H9 (cell line): ENCODE results near the gene MTF1. TPM values are rescaled to one million over a fixed set of nuclear protein-coding genes. Genes with fewer than 3 reads are reported as not detected.

Experiments used
- DNase-seq: peaks from one replicate; pipeline ENCODE4 v3.0.0-alpha.2; 2017
- H2AFZ ChIP-seq: one replicate; pipeline ENCODE4 v1.6.1; 2013; ENCODE audit warnings: mild to moderate bottlenecking, low read length, control low read depth, moderate library complexity
- H2AK5ac ChIP-seq: 2 replicates; pipeline ENCODE4 v1.6.1; 2013; ENCODE audit warnings: low read length, control low read depth, mixed read lengths; ENCODE audit not compliant: insufficient read length
- H2BK120ac ChIP-seq: one replicate; pipeline ENCODE4 v1.6.1; 2013; ENCODE audit warnings: low read depth, mild to moderate bottlenecking, low read length, control low read depth, inconsistent platforms; ENCODE audit not compliant: poor library complexity, severe bottlenecking
- H2BK12ac ChIP-seq: 2 replicates; pipeline ENCODE4 v1.6.1; 2013; ENCODE audit warnings: low read length, control low read depth, mixed read lengths, low read depth; ENCODE audit not compliant: insufficient read length
- H2BK15ac ChIP-seq: 2 replicates; pipeline ENCODE4 v1.6.1; 2013; ENCODE audit warnings: low read depth, low read length, control low read depth
- H2BK20ac ChIP-seq: one replicate; pipeline ENCODE4 v1.6.1; 2013; ENCODE audit warnings: low read depth, mild to moderate bottlenecking, low read length, control low read depth, inconsistent platforms; ENCODE audit not compliant: poor library complexity, severe bottlenecking
- H2BK5ac ChIP-seq: 2 replicates; pipeline ENCODE4 v1.6.1; 2013; ENCODE audit warnings: low read length, control low read depth, mixed read lengths; ENCODE audit not compliant: insufficient read length
- H3K14ac ChIP-seq: 2 replicates; pipeline ENCODE4 v1.6.1; 2013; ENCODE audit warnings: low read length, control low read depth; ENCODE audit not compliant: insufficient read depth
- H3K18ac ChIP-seq: 2 replicates; pipeline ENCODE4 v1.6.1; 2013; ENCODE audit warnings: low read depth, mild to moderate bottlenecking, mixed read lengths, low read length, control low read depth; ENCODE audit not compliant: insufficient read length
- H3K23ac ChIP-seq: 2 replicates; pipeline ENCODE4 v1.6.1; 2013; ENCODE audit warnings: low read length, control low read depth, mixed read lengths, low read depth; ENCODE audit not compliant: insufficient read length
- H3K23me2 ChIP-seq: 2 replicates; pipeline ENCODE4 v1.6.1; 2013; ENCODE audit warnings: low read depth, mild to moderate bottlenecking, mixed read lengths, low read length, control low read depth; ENCODE audit not compliant: insufficient read length, poor library complexity, severe bottlenecking
- H3K27ac ChIP-seq: 2 replicates; pipeline ENCODE4 v1.5.1; 2013; ENCODE audit warnings: low read length, control low read depth, mixed read lengths, low read depth; ENCODE audit not compliant: insufficient read length
- H3K27me3 ChIP-seq: 2 replicates; pipeline ENCODE4 v1.6.1; 2013; ENCODE audit warnings: low read length, control low read depth, inconsistent platforms; ENCODE audit not compliant: insufficient read depth
- H3K4ac ChIP-seq: 2 replicates; pipeline ENCODE4 v1.6.1; 2013; ENCODE audit warnings: low read depth, mild to moderate bottlenecking, control low read depth, inconsistent platforms, low read length, moderate library complexity
- H3K4me1 ChIP-seq: 2 replicates; pipeline ENCODE4 v1.6.1; 2013; ENCODE audit warnings: low read length, control low read depth, inconsistent platforms; ENCODE audit not compliant: insufficient read depth
- H3K4me2 ChIP-seq: 2 replicates; pipeline ENCODE4 v1.6.1; 2013; ENCODE audit warnings: low read length, control low read depth, mixed read lengths; ENCODE audit not compliant: insufficient read length, insufficient read depth
- H3K56ac ChIP-seq: 2 replicates; pipeline ENCODE4 v1.6.1; 2013; ENCODE audit warnings: low read depth, mild to moderate bottlenecking, mixed read lengths, low read length, control low read depth; ENCODE audit not compliant: insufficient read length
- H3K79me1 ChIP-seq: 2 replicates; pipeline ENCODE4 v1.6.1; 2013; ENCODE audit warnings: low read depth, mild to moderate bottlenecking, moderate library complexity, low read length, control low read depth, inconsistent platforms; ENCODE audit not compliant: insufficient read depth, poor library complexity, severe bottlenecking
- H3K79me2 ChIP-seq: 2 replicates; pipeline ENCODE4 v1.6.1; 2013; ENCODE audit warnings: low read length, control low read depth, inconsistent platforms; ENCODE audit not compliant: insufficient read depth
- H3K9ac ChIP-seq: 2 replicates; pipeline ENCODE4 v1.6.1; 2013; ENCODE audit warnings: low read length, control low read depth, mixed read lengths; ENCODE audit not compliant: insufficient read length; ENCODE audit errors: extremely low read depth
- H3K9me3 ChIP-seq: one replicate; pipeline ENCODE4 v1.6.1; 2013; ENCODE audit warnings: low read depth, low read length, inconsistent platforms; ENCODE audit not compliant: control insufficient read depth
- H3T11ph ChIP-seq: one replicate; pipeline ENCODE4 v1.6.1; 2013; ENCODE audit warnings: mild to moderate bottlenecking, low read length, control low read depth, inconsistent platforms
- H4K20me1 ChIP-seq: one replicate; pipeline ENCODE4 v1.6.1; 2013; ENCODE audit not compliant: control insufficient read depth, insufficient read length, insufficient read depth
- H4K5ac ChIP-seq: 2 replicates; pipeline ENCODE4 v1.6.1; 2013; ENCODE audit warnings: low read depth, mild to moderate bottlenecking, mixed read lengths, low read length, control low read depth; ENCODE audit not compliant: insufficient read length
- H4K8ac ChIP-seq: replicated peaks from 2 replicates; pipeline ENCODE4 v1.6.1; 2013; ENCODE audit warnings: low read length, control low read depth, mixed read lengths, low read depth; ENCODE audit not compliant: insufficient read length
- H4K91ac ChIP-seq: 2 replicates; pipeline ENCODE4 v1.6.1; 2013; ENCODE audit warnings: low read depth, mild to moderate bottlenecking, moderate library complexity, mixed read lengths, low read length, control low read depth; ENCODE audit not compliant: insufficient read length
- H3K27ac Mint-ChIP-seq, 3 experiments: 2 replicates in 2 of 3; 3 replicates in 1 of 3; pipeline ENCODE4 v1.8.0; 2020 to 2021; ENCODE audit warnings: mixed read lengths in 3 of 3, mild to moderate bottlenecking in 1 of 3, moderate library complexity in 1 of 3
- H3K27me3 Mint-ChIP-seq: 2 replicates; pipeline ENCODE4 v1.8.0; 2021; ENCODE audit warnings: low read depth, mild to moderate bottlenecking, moderate library complexity, mixed read lengths
- H3K36me3 Mint-ChIP-seq, 3 experiments: 2 replicates in 2 of 3; 3 replicates in 1 of 3; pipeline ENCODE4 v1.8.0; 2020 to 2021; ENCODE audit warnings: low read depth in 3 of 3, mixed read lengths in 3 of 3; ENCODE audit not compliant: insufficient read depth in 1 of 3
- H3K4me1 Mint-ChIP-seq, 2 experiments: 2 replicates each; pipeline ENCODE4 v1.8.0; 2020; ENCODE audit warnings: mixed read lengths in 2 of 2
- H3K4me3 Mint-ChIP-seq, 2 experiments: 2 replicates in 1 of 2; 3 replicates in 1 of 2; pipeline ENCODE4 v1.8.0; 2020 to 2021; ENCODE audit warnings: mild to moderate bottlenecking in 2 of 2, mixed read lengths in 2 of 2, moderate library complexity in 1 of 2
- H3K9me3 Mint-ChIP-seq, 2 experiments: 2 replicates in 1 of 2; 3 replicates in 1 of 2; pipeline ENCODE4 v1.8.0; 2020; ENCODE audit warnings: mild to moderate bottlenecking in 2 of 2, mixed read lengths in 2 of 2, moderate library complexity in 1 of 2
- WGBS: extraction: QIAGEN DNeasy Blood & Tissue Kit; methylation state at CpG from one replicate; pipeline ENCODE4 v1.1.7; 2013; ENCODE audit warnings: missing lambda C conversion rate, low lambda C conversion rate, mixed read lengths; ENCODE audit not compliant: insufficient read length; ENCODE audit errors: extremely low coverage; 5-methylcytosine and 5-hydroxymethylcytosine counted together
- total RNA-seq: library from RNA; stranded (reverse); gene quantifications from 2 replicates; pipeline ENCODE4 v1.2.1, GENCODE V29; 2021
- TF ChIP-seq, protein P1 (sequence below): fragments of 200-600 bp; sonication (generic); conservative IDR thresholded peaks from 3 replicates; pipeline ENCODE4 v1.8.0; 2021; ENCODE audit warnings: antibody characterized with exemption, mild to moderate bottlenecking

Gene MTF1
- total RNA-seq, 1 experiment from 2014 or later = 17.0 TPM

DNA sequence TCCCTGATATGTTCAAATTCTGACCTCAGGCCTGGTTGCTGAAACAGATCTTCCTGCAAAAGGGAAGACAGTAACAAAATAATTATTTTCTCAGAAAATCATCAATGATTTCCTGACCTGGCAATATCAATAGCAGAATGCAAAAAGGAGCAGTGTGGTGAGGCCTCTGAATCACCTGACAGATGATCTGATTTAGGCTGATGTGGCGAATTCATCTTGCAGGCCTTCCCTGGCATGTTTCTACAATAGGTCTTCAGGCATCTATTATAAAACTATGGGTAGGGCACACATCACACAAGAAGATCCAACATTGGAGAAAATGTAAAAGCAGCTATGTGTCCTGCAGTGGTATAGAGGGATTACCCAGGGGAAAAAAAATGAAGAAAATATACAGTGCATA, 7.1 kb upstream of the MTF1 start:
- Histone ChIP-seq H2BK15ac (no peak overlapping the region), H4K20me1 (no peaks in the 10 kb centered on the region), H3K56ac (no peak overlapping the region), H2BK5ac (no peak overlapping the region), H4K8ac (no peak overlapping the region), H3K4me2 (no peak overlapping the region), H3K9me3 (no peaks in the 10 kb centered on the region), H2AK5ac (no peak overlapping the region), H3K27me3 (no peaks in the 10 kb centered on the region), H2BK20ac (no peak overlapping the region), H3K9ac (no peak overlapping the region), H3K79me2 (no peaks in the 10 kb centered on the region), H2BK12ac (no peak overlapping the region), H2BK120ac (no peak overlapping the region), H3K14ac (no peak overlapping the region), H3K4ac (no peak overlapping the region), H2AFZ (no peak overlapping the region), H3K23ac (no peak overlapping the region), H3K18ac (no peak overlapping the region), H3K23me2 (no peaks in the 10 kb centered on the region), H3K4me1 (no peaks in the 10 kb centered on the region), H3T11ph (no peak overlapping the region), H3K27ac (no peak overlapping the region), H3K79me1 (no peaks in the 10 kb centered on the region), H4K91ac (no peak overlapping the region), H4K5ac (no peak overlapping the region)
- no peak for DNase-seq
- TF ChIP-seq, protein P1, sequence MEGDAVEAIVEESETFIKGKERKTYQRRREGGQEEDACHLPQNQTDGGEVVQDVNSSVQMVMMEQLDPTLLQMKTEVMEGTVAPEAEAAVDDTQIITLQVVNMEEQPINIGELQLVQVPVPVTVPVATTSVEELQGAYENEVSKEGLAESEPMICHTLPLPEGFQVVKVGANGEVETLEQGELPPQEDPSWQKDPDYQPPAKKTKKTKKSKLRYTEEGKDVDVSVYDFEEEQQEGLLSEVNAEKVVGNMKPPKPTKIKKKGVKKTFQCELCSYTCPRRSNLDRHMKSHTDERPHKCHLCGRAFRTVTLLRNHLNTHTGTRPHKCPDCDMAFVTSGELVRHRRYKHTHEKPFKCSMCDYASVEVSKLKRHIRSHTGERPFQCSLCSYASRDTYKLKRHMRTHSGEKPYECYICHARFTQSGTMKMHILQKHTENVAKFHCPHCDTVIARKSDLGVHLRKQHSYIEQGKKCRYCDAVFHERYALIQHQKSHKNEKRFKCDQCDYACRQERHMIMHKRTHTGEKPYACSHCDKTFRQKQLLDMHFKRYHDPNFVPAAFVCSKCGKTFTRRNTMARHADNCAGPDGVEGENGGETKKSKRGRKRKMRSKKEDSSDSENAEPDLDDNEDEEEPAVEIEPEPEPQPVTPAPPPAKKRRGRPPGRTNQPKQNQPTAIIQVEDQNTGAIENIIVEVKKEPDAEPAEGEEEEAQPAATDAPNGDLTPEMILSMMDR = no peak
- peak overlapping the region in 1 of 2 experiments; percentile 62; a peak in 1 of 5 replicates for H3K4me3 Mint-ChIP-seq
- no peaks in the 10 kb centered on the region for H3K27me3 Mint-ChIP-seq
- no peak overlapping the region for H3K27ac Mint-ChIP-seq
- H3K36me3 Mint-ChIP-seq = peaks cover 3 to 52% (median 35%) of the 10 kb centered on the region in 3 experiments; a peak in 6 of 7 replicates
- no peaks in the 10 kb centered on the region for H3K9me3 Mint-ChIP-seq
- no peaks in the 10 kb centered on the region for H3K4me1 Mint-ChIP-seq
- no CpG with 5 or more reads among the region's 1 CpG for WGBS
